GM12878 (cell line): ENCODE measurements around the gene FICD. TPM values are rescaled to one million over a fixed set of nuclear protein-coding genes. Genes with fewer than 3 reads are reported as not detected.
A peak's percentile ranks its signal among the peaks of the same experiment; 100 is the strongest.

Source experiments
- ATAC-seq: fragments of 200-7000 bp; cut with Tn5 transposase; 3 replicates; pipeline ENCODE4 v1.9.1; 2020; ENCODE audit warnings: mild to moderate bottlenecking, moderate library complexity
- BruUV-seq: library from RNA; stranded (reverse); fragments of 400-500 nt; replicated peaks from 2 replicates; lab custom pipeline; 2021; lab: Mats Ljungman, UMichigan
- CTCF ChIA-PET: fragments of 300-600 bp; sonication (Branson Sonifier 250); formaldehyde crosslinking; extraction: SDS; loops from one replicate; lab custom pipeline; 2021; ENCODE audit warnings: inconsistent platforms; lab: Yijun Ruan, JAX
- POLR2A ChIA-PET: fragments of 350-600 bp; formaldehyde crosslinking; extraction: SDS; loops from one replicate; lab custom pipeline; 2021; ENCODE audit warnings: inconsistent platforms; lab: Charles Lee
- RAD21 ChIA-PET: fragments of 300-600 bp; sonication (Branson Sonifier 250); formaldehyde crosslinking; loops from one replicate; lab custom pipeline; 2023; ENCODE audit warnings: antibody characterized with exemption; ENCODE audit not compliant: unreplicated experiment; lab: Charles Lee
- SMC1A ChIA-PET: fragments of 300-600 bp; sonication (Branson Sonifier 250); formaldehyde crosslinking; loops from one replicate; lab custom pipeline; 2023; ENCODE audit not compliant: unreplicated experiment, uncharacterized antibody; lab: Charles Lee
- DNase-seq: peaks from one replicate; pipeline ENCODE4 v3.0.0-alpha.2; 2011; ENCODE audit warnings: low read depth, low spot score
- FAIRE-seq: peaks from 3 replicates; lab custom pipeline; 2011; peaks lifted over from hg19 to GRCh38; lab: Jason Lieb, UNC
- H2AFZ ChIP-seq: 2 replicates; pipeline ENCODE4 v1.6.0; 2011; ENCODE audit warnings: low read depth, low read length, control low read depth; ENCODE audit not compliant: control insufficient read depth
- H3K27ac ChIP-seq: 2 replicates; pipeline ENCODE4 v1.5.1; 2011; ENCODE audit warnings: control low read depth; ENCODE audit not compliant: control insufficient read depth, insufficient read depth
- H3K27me3 ChIP-seq, 2 experiments: replicated peaks in 1 of 2; 2 replicates each; pipeline versions ENCODE4 v1.6.0 to v1.6.1; 2011; ENCODE audit warnings: low read length in 1 of 2; ENCODE audit not compliant: control insufficient read depth in 2 of 2, insufficient read depth in 2 of 2
- H3K36me3 ChIP-seq, 2 experiments: 2 replicates each; pipeline ENCODE4 v1.5.1; 2011; ENCODE audit warnings: low read length in 1 of 2; ENCODE audit not compliant: control insufficient read depth in 2 of 2, insufficient read depth in 2 of 2
- H3K4me1 ChIP-seq: 2 replicates; pipeline ENCODE4 v1.6.1; 2011; ENCODE audit warnings: mild to moderate bottlenecking, low read length, moderate library complexity, mixed read lengths; ENCODE audit not compliant: control insufficient read depth, insufficient read depth
- H3K4me2 ChIP-seq: 2 replicates; pipeline ENCODE4 v1.6.0; 2011; ENCODE audit warnings: control low read depth; ENCODE audit not compliant: control insufficient read depth, insufficient read depth
- H3K4me3 ChIP-seq: fragments of 200-600 bp; sonication (generic); 2 replicates; pipeline ENCODE4 v1.5.1; 2016
- H3K79me2 ChIP-seq: 2 replicates; pipeline ENCODE4 v1.6.0; 2011; ENCODE audit warnings: low read length; ENCODE audit not compliant: control insufficient read depth, insufficient read depth
- H3K9ac ChIP-seq: 2 replicates; pipeline ENCODE4 v1.8.0; 2011; ENCODE audit warnings: low read length, control low read depth, mixed read lengths; ENCODE audit not compliant: control insufficient read depth, insufficient read depth
- H3K9me3 ChIP-seq: replicated peaks from 3 replicates; pipeline ENCODE4 v1.5.1; 2011; ENCODE audit warnings: mild to moderate bottlenecking, low read length; ENCODE audit not compliant: control insufficient read depth, insufficient read depth
- H4K20me1 ChIP-seq: 2 replicates; pipeline ENCODE4 v1.6.0; 2011; ENCODE audit not compliant: control insufficient read depth, insufficient read depth
- CBX5 ChIP-seq: sonication (generic); IDR thresholded peaks from 2 replicates; pipeline ENCODE4 v1.6.1; 2016; ENCODE audit warnings: low read depth, moderate library complexity, mild to moderate bottlenecking, inconsistent platforms
- CHD2 ChIP-seq: IDR thresholded peaks from 2 replicates; pipeline ENCODE4 v1.6.1; 2011; ENCODE audit warnings: low read depth, low read length, improper control_type of control experiment, borderline replicate concordance
- CTCF ChIP-seq, 3 experiments: IDR thresholded peaks in 2 of 3; conservative IDR thresholded peaks in 1 of 3; 2 replicates each; pipeline ENCODE4 v1.5.1; 2011; ENCODE audit warnings: low read depth in 3 of 3, low read length in 3 of 3, mild to moderate bottlenecking in 3 of 3, control low read depth in 2 of 3, moderate library complexity in 2 of 3, inconsistent platforms in 1 of 3, mixed read lengths in 1 of 3; ENCODE audit not compliant: control insufficient read depth in 2 of 3, insufficient read depth in 1 of 3; ENCODE audit errors: extremely low read depth in 1 of 3
- FOXM1 ChIP-seq: IDR thresholded peaks from 2 replicates; pipeline ENCODE4 v1.6.1; 2012; ENCODE audit warnings: low read depth, mild to moderate bottlenecking, inconsistent platforms, low read length, moderate library complexity
- MTA3 ChIP-seq: IDR thresholded peaks from 2 replicates; pipeline ENCODE4 v1.6.1; 2012; ENCODE audit warnings: low read length, inconsistent platforms, borderline replicate concordance
- NRF1 ChIP-seq: conservative IDR thresholded peaks from 2 replicates; pipeline ENCODE4 v1.6.1; 2011; ENCODE audit warnings: mild to moderate bottlenecking, low read depth, low read length, improper control_type of control experiment
- POLR2AphosphoS5 ChIP-seq: IDR thresholded peaks from 2 replicates; pipeline ENCODE4 v1.6.1; 2011; ENCODE audit warnings: mild to moderate bottlenecking, low read length, inconsistent platforms
- SMARCA5 ChIP-seq: fragments of 450-650 bp; IDR thresholded peaks from 2 replicates; pipeline ENCODE4 v1.6.1; 2017; ENCODE audit warnings: mild to moderate bottlenecking
- ZSCAN29 ChIP-seq: fragments of 450-650 bp; IDR thresholded peaks from 2 replicates; pipeline ENCODE4 v1.6.1; 2017; ENCODE audit warnings: mild to moderate bottlenecking, moderate library complexity
- WGBS: methylation state at CpG from one replicate; pipeline ENCODE4 v1.1.6; 2016; ENCODE audit warnings: low lambda C conversion rate; ENCODE audit not compliant: insufficient replicate concordance, insufficient coverage; ENCODE audit errors: missing lambda C conversion rate; 5-methylcytosine and 5-hydroxymethylcytosine counted together
- in situ Hi-C: fragments of 300-500 bp; cut with MboI; formaldehyde crosslinking; loops from 9 replicates; pipeline ENCODE4 v1.14.3; 2018; ENCODE audit warnings: mixed read lengths
- intact Hi-C: fragments of 100-400 bp; cut with micrococcal nuclease; formaldehyde crosslinking; loops from one replicate; pipeline ENCODE4 v1.14.2; 2022; ENCODE audit not compliant: unreplicated experiment
- polyA plus RNA-seq, 11 experiments: library from polyadenylated mRNA; depleted of rRNA in 4 of 11; unstranded in 6 of 11; stranded (reverse) in 5 of 11; fragments of >200 nt; fragmentation: Nextera tagmentation in 4 of 11; fragmentation: Illumina TruSeq in 1 of 11; extraction: Ambion mirVana in 4 of 11; extraction: Trizol in 1 of 11; gene quantifications; 1 replicate in 1 of 11; 2 replicates in 10 of 11; pipeline versions ENCODE4 v1.2.1 to v1.2.3, GENCODE V29; 2011 to 2016; ENCODE audit warnings: inconsistent platforms in 2 of 11, missing spikeins in 2 of 11, low read depth in 1 of 11
- total RNA-seq, 4 experiments: library from RNA; depleted of rRNA in 3 of 4; stranded (reverse); fragments of >200 nt in 3 of 4; fragmentation: Illumina TruSeq in 1 of 4; extraction: Trizol in 1 of 4; gene quantifications; 2 replicates each; pipeline versions ENCODE4 v1.2.1 to v1.2.3, GENCODE V29; 2013 to 2021
- TF ChIP-seq, protein P1 (sequence below): fragments of 450-650 bp; formaldehyde crosslinking; IDR thresholded peaks from 2 replicates; pipeline ENCODE4 v1.4.0; 2022; ENCODE audit warnings: mild to moderate bottlenecking, moderate library complexity

Gene FICD
- total and polyA plus RNA-seq, 10 of the 15 experiments (the other 5 are each of a cell fraction or from before 2014, with no cell fraction given): 1.1 to 9.4 (median 4.3) TPM

DNA sequence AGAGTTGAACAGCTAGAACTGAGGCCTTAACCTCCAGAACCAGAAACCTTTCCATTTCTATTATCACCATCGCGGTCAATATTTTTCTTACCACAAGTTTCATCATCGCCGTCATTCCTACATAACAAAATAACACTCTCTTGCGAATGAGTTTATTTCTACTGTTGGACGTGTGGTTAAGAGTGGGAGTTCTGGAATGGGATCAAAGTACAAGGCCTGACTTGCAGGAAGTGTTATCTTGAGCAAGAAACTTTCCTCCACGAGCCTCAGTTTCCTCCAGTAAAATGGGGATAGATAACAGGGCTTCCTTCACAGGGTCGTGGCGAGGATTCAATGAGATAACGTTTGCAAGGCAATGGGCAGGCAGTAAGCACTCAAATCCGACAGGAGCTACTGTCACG is 45.2 kb downstream of the FICD start:
- DNase-seq (no peak), FAIRE-seq (no peak), ATAC-seq (no peak)
- Histone ChIP-seq H4K20me1 (no peaks in the 10 kb centered on the region; the same call in 1 of the 2 replicates), H3K27me3 (no peaks in the 10 kb centered on the region), H3K4me1 (peaks cover 21% of the 10 kb centered on the region), H3K9ac (peak overlapping the region; percentile 99), H3K36me3 (peaks cover 0 to 31% of the 10 kb centered on the region in 2 experiments; a peak in 3 of 4 replicates), H3K4me2 (peak overlapping the region; percentile 95), H3K79me2 (peaks cover 87% of the 10 kb centered on the region), H3K27ac (peak overlapping the region; percentile 98), H3K4me3 (peak overlapping the region; percentile 85), H2AFZ (no peak overlapping the region), H3K9me3 (no peaks in the 10 kb centered on the region)
- in situ Hi-C loops: loop anchor here (5.0 kb wide), 1 partner anchor 392 kb away; no protein-coding TSS in a partner anchor
- ChIA-PET CTCF (interaction anchor here (0.8 to 21.5 kb wide), 9 partner anchors 11 to 391 kb away, joined by 3 to 866 read pairs (median 4); no protein-coding TSS in a partner anchor), SMC1A (interaction anchor here (1.2 to 26.5 kb wide), 6 partner anchors 23 to 74 kb away, joined by 3 to 718 read pairs (median 6); partner anchors contain the start of genes FICD and SELPLG), RAD21 (interaction anchor here (0.7 to 23.0 kb wide), 8 partner anchors 9 to 104 kb away, joined by 3 to 633 read pairs (median 11); partner anchors contain the start of gene SELPLG), POLR2A (interaction anchor here (0.9 to 2.4 kb wide), 5 partner anchors 10 to 61 kb away, joined by 3 to 18 read pairs (median 3); no protein-coding TSS in a partner anchor)
- intact Hi-C loops: loop anchor here (5.0 kb wide), 2 partner anchors 147 to 392 kb away; no protein-coding TSS in a partner anchor
- BruUV-seq: TSS peak; percentile 58
- WGBS: under 1% methylated on average over 12 of the region's 12 CpGs
- TF ChIP-seq CBX5: no peak
- no peak for TF ChIP-seq FOXM1
- TF ChIP-seq NRF1: no peak
- TF ChIP-seq MTA3: no peak
- no peak for TF ChIP-seq CHD2
- no peak for TF ChIP-seq POLR2AphosphoS5
- no peak for TF ChIP-seq CTCF (IDR thresholded peaks at IDR 0.05 in 2 of 3, conservative IDR thresholded peaks at IDR 0.05 in 1 of 3; ENCODE audit: control insufficient read depth in 2 of 3, extremely low read depth in 1 of 3, insufficient read depth in 1 of 3, low read depth in 3 of 3, low read length in 3 of 3)
- TF ChIP-seq SMARCA5: no peak
- TF ChIP-seq, protein P1, sequence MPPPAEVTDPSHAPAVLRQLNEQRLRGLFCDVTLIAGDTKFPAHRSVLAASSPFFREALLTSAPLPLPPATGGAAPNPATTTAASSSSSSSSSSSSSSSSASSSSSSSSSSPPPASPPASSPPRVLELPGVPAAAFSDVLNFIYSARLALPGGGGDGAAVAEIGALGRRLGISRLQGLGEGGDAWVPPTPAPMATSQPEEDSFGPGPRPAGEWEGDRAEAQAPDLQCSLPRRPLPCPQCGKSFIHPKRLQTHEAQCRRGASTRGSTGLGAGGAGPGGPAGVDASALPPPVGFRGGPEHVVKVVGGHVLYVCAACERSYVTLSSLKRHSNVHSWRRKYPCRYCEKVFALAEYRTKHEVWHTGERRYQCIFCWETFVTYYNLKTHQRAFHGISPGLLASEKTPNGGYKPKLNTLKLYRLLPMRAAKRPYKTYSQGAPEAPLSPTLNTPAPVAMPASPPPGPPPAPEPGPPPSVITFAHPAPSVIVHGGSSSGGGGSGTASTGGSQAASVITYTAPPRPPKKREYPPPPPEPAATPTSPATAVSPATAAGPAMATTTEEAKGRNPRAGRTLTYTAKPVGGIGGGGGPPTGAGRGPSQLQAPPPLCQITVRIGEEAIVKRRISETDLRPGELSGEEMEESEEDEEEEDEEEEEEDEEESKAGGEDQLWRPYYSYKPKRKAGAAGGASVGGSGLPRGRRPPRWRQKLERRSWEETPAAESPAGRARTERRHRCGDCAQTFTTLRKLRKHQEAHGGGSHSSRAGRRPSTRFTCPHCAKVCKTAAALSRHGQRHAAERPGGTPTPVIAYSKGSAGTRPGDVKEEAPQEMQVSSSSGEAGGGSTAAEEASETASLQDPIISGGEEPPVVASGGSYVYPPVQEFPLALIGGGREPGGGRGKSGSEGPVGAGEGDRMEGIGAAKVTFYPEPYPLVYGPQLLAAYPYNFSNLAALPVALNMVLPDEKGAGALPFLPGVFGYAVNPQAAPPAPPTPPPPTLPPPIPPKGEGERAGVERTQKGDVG (CRISPR knock-in tag): no peak
- TF ChIP-seq ZSCAN29: no peak
